Astrocyte (in vitro differentiated cells and primary cell): Measurements from ENCODE around the gene MRPL33. TPM values are rescaled to one million over a fixed set of nuclear protein-coding genes. Genes with fewer than 3 reads are reported as not detected.

Experiments
- DNase-seq: peaks from one replicate; pipeline ENCODE4 v3.0.0-alpha.2; 2010; ENCODE audit warnings: low read depth
- FAIRE-seq: peaks from 2 replicates; lab custom pipeline; 2011; peaks lifted over from hg19 to GRCh38; lab: Jason Lieb, UNC
- H2AFZ ChIP-seq: 2 replicates; pipeline ENCODE4 v1.6.0; 2012; ENCODE audit warnings: low read depth, low read length, inconsistent platforms
- H3K27ac ChIP-seq: 2 replicates; pipeline ENCODE4 v1.5.1; 2011; ENCODE audit warnings: low read depth, low read length, inconsistent platforms
- H3K27me3 ChIP-seq: 2 replicates; pipeline ENCODE4 v1.6.0; 2011; ENCODE audit warnings: low read length, inconsistent platforms; ENCODE audit not compliant: insufficient read depth
- H3K36me3 ChIP-seq: 2 replicates; pipeline ENCODE4 v1.5.1; 2011; ENCODE audit warnings: low read length, inconsistent platforms; ENCODE audit not compliant: insufficient read depth
- H3K4me1 ChIP-seq: 2 replicates; pipeline ENCODE4 v1.5.1; 2011; ENCODE audit warnings: low read length, inconsistent platforms; ENCODE audit not compliant: insufficient read depth
- H3K4me2 ChIP-seq: 2 replicates; pipeline ENCODE4 v1.6.0; 2012; ENCODE audit warnings: low read length, inconsistent platforms
- H3K4me3 ChIP-seq: 2 replicates; pipeline ENCODE4 v1.5.1; 2011; ENCODE audit warnings: low read depth, mild to moderate bottlenecking, low read length, inconsistent platforms; ENCODE audit not compliant: insufficient read depth
- H3K79me2 ChIP-seq: 2 replicates; pipeline ENCODE4 v1.6.0; 2012; ENCODE audit warnings: mild to moderate bottlenecking, low read length, inconsistent platforms; ENCODE audit not compliant: insufficient read depth
- H3K9ac ChIP-seq: 2 replicates; pipeline ENCODE4 v1.6.0; 2012; ENCODE audit warnings: mild to moderate bottlenecking, low read length, inconsistent platforms
- H3K9me3 ChIP-seq: 2 replicates; pipeline ENCODE4 v1.5.1; 2012; ENCODE audit warnings: low read depth, mild to moderate bottlenecking, low read length, inconsistent platforms; ENCODE audit not compliant: insufficient read depth
- H4K20me1 ChIP-seq: 2 replicates; pipeline ENCODE4 v1.6.0; 2012; ENCODE audit warnings: low read length, inconsistent platforms; ENCODE audit not compliant: insufficient read depth
- H3K27ac Mint-ChIP-seq: one replicate; pipeline ENCODE4 v1.8.0; 2021; ENCODE audit warnings: mild to moderate bottlenecking, mixed read lengths; ENCODE audit not compliant: unreplicated experiment
- H3K27me3 Mint-ChIP-seq: one replicate; pipeline ENCODE4 v1.8.0; 2021; ENCODE audit warnings: low read depth, mixed read lengths; ENCODE audit not compliant: unreplicated experiment
- H3K36me3 Mint-ChIP-seq: one replicate; pipeline ENCODE4 v1.8.0; 2021; ENCODE audit warnings: low read depth, mixed read lengths; ENCODE audit not compliant: unreplicated experiment
- H3K4me1 Mint-ChIP-seq: one replicate; pipeline ENCODE4 v1.8.0; 2021; ENCODE audit warnings: low read depth, mixed read lengths; ENCODE audit not compliant: unreplicated experiment
- H3K4me3 Mint-ChIP-seq: one replicate; pipeline ENCODE4 v1.8.0; 2021; ENCODE audit warnings: mild to moderate bottlenecking, moderate library complexity, mixed read lengths; ENCODE audit not compliant: unreplicated experiment
- H3K9me3 Mint-ChIP-seq: one replicate; pipeline ENCODE4 v1.8.0; 2021; ENCODE audit warnings: mild to moderate bottlenecking, mixed read lengths; ENCODE audit not compliant: unreplicated experiment
- EZH2 ChIP-seq: IDR thresholded peaks from 2 replicates; pipeline ENCODE4 v1.6.1; 2012; ENCODE audit warnings: mild to moderate bottlenecking, low read length, inconsistent platforms; ENCODE audit not compliant: insufficient read depth
- total RNA-seq: library from RNA; stranded (reverse); gene quantifications from 2 replicates; pipeline ENCODE4 v1.2.1, GENCODE V29; 2021
- TF ChIP-seq, protein P1 (sequence below): IDR thresholded peaks from 2 replicates; pipeline ENCODE4 v1.5.1; 2011; ENCODE audit warnings: low read depth, mild to moderate bottlenecking, inconsistent platforms, low read length, moderate library complexity; ENCODE audit not compliant: insufficient read depth

MRPL33 gene
- total RNA-seq, 1 donor from 2014 or later = 85.3 TPM

DNA sequence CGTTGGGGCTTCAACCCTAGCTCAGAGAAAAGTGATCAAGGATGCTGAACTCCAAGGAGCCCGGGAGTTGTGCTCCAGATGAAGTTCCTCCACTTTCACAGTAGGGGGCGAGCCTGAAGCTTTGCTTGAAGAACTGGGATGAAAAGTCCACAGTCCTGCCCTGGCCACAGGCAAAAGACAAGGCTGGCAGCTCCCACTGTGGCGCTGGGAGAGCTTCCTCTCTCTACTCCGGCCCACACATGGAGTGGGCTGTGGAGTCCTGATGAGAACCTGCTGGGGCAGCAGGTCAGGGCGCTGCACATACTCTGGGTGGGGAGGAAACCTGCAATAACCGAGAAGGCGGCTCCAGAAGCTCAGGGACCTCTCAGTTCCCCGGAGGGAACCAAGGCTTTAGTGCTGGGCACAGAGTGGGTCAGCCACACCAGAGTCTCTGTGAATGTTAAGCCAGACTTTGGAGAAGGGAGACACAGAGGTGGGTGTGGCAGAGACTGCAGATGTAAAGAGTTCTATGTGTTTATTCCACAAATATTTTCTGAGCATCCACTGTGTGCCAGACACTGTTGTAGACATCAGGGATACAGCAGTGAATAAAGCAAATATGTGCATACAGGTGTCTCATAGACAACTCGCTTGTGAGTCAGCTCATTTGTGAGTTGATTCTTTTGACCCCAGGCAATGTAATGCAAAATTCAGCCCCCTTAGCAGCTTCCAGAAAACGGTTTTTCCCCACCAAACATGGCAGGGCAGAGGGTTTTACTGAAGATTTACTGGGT, 48.0 kb upstream of the MRPL33 start:
- FAIRE-seq = no peak
- peaks cover 34% of the 10 kb centered on the region for H3K4me1 ChIP-seq
- Mint-ChIP-seq H3K27me3 (no peaks in the 10 kb centered on the region), H3K9me3 (no peaks in the 10 kb centered on the region), H3K27ac (no peak overlapping the region), H3K4me3 (no peak overlapping the region), H3K4me1 (peaks cover 43% of the 10 kb centered on the region), H3K36me3 (no peaks in the 10 kb centered on the region)
- H3K27me3 ChIP-seq = no peaks in the 10 kb centered on the region
- DNase-seq = peak; percentile 50
- H3K4me3 ChIP-seq = no peak overlapping the region
- H3K9me3 ChIP-seq = no peaks in the 10 kb centered on the region
- no peaks in the 10 kb centered on the region for H3K79me2 ChIP-seq
- H3K9ac ChIP-seq = peak overlapping the region; percentile 18
- peak overlapping the region; percentile 65 for H2AFZ ChIP-seq
- no peaks in the 10 kb centered on the region for H4K20me1 ChIP-seq
- H3K4me2 ChIP-seq = peak overlapping the region; percentile 13
- TF ChIP-seq, protein P1, sequence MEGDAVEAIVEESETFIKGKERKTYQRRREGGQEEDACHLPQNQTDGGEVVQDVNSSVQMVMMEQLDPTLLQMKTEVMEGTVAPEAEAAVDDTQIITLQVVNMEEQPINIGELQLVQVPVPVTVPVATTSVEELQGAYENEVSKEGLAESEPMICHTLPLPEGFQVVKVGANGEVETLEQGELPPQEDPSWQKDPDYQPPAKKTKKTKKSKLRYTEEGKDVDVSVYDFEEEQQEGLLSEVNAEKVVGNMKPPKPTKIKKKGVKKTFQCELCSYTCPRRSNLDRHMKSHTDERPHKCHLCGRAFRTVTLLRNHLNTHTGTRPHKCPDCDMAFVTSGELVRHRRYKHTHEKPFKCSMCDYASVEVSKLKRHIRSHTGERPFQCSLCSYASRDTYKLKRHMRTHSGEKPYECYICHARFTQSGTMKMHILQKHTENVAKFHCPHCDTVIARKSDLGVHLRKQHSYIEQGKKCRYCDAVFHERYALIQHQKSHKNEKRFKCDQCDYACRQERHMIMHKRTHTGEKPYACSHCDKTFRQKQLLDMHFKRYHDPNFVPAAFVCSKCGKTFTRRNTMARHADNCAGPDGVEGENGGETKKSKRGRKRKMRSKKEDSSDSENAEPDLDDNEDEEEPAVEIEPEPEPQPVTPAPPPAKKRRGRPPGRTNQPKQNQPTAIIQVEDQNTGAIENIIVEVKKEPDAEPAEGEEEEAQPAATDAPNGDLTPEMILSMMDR = peak; percentile 68
- TF ChIP-seq EZH2 = no peak
- no peaks in the 10 kb centered on the region for H3K36me3 ChIP-seq
- peak overlapping the region; percentile 13 for H3K27ac ChIP-seq

GRCh38 chr2:27724191-27724590, 47.3 kb upstream of the MRPL33 start:
- Mint-ChIP-seq H3K4me3 (no peak overlapping the region), H3K9me3 (no peaks in the 10 kb centered on the region), H3K36me3 (no peaks in the 10 kb centered on the region), H3K27me3 (no peaks in the 10 kb centered on the region), H3K27ac (no peak overlapping the region), H3K4me1 (peaks cover 44% of the 10 kb centered on the region)
- no peak overlapping the region for H3K9ac ChIP-seq
- no peaks in the 10 kb centered on the region for H4K20me1 ChIP-seq
- TF ChIP-seq, protein P1 = no peak
- H2AFZ ChIP-seq = no peak overlapping the region
- peaks cover 34% of the 10 kb centered on the region for H3K4me1 ChIP-seq
- no peaks in the 10 kb centered on the region for H3K36me3 ChIP-seq
- no peak for FAIRE-seq
- H3K27ac ChIP-seq = no peak overlapping the region
- H3K27me3 ChIP-seq = no peaks in the 10 kb centered on the region
- H3K79me2 ChIP-seq = no peaks in the 10 kb centered on the region
- no peaks in the 10 kb centered on the region for H3K9me3 ChIP-seq
- H3K4me2 ChIP-seq = no peak overlapping the region
- DNase-seq = no peak
- no peak overlapping the region for H3K4me3 ChIP-seq
